Prostate gland (tissue), 2 donors: ENCODE data around the gene SGPL1. TPM values are rescaled to one million over a fixed set of nuclear protein-coding genes. Genes with fewer than 3 reads are reported as not detected.

ENCODE experiments used
- DNase-seq: peaks from one replicate; pipeline ENCODE4 v3.0.0-alpha.2; 2019; ENCODE audit warnings: low spot score
- H3K27ac ChIP-seq, 2 donors: fragments of 200-600 bp; sonication (generic); 2 replicates each; pipeline ENCODE4 v1.5.1; 2017 to 2019
- H3K27me3 ChIP-seq: fragments of 200-600 bp; sonication (generic); replicated peaks from 2 replicates; pipeline ENCODE4 v1.5.1; 2019; ENCODE audit not compliant: insufficient read depth
- H3K36me3 ChIP-seq, 2 donors: fragments of 200-600 bp; sonication (generic); 1 replicate in 1 of 2; 2 replicates in 1 of 2; pipeline versions ENCODE4 v1.5.1 to v1.8.1; 2017 to 2019
- H3K4me1 ChIP-seq: fragments of 200-600 bp; sonication (generic); replicated peaks from 2 replicates; pipeline ENCODE4 v1.5.1; 2019
- H3K4me3 ChIP-seq, 2 donors: fragments of 200-600 bp; sonication (generic); 2 replicates each; pipeline ENCODE4 v1.5.1; 2017 to 2019
- H3K9me3 ChIP-seq: fragments of 200-600 bp; sonication (generic); 2 replicates; pipeline ENCODE4 v1.5.1; 2017
- POLR2A ChIP-seq: fragments of 450-650 bp; IDR thresholded peaks from one replicate; pipeline ENCODE4 v1.6.1; 2016; ENCODE audit warnings: antibody characterized with exemption, mild to moderate bottlenecking
- POLR2AphosphoS5 ChIP-seq: sonication (generic); formaldehyde crosslinking; IDR thresholded peaks from one replicate; pipeline ENCODE4 v1.6.1; 2017; ENCODE audit warnings: antibody characterized with exemption
- WGBS: methylation state at CpG from one replicate; pipeline ENCODE4 v1.1.5; 2018; 5-methylcytosine and 5-hydroxymethylcytosine counted together
- intact Hi-C: fragments of 100-400 bp; cut with DNase I; formaldehyde crosslinking; loops from one replicate; pipeline ENCODE4 v1.14.2; 2022
- total RNA-seq, 2 donors: library from RNA; depleted of rRNA; stranded (reverse); fragments of >200 nt; gene quantifications; one replicate each; pipeline ENCODE4 v1.1.0, GENCODE V29; 2016
- TF ChIP-seq, protein P1 (sequence below), 4 experiments: fragments of 200-600 bp in 2 of 4; fragments of 450-650 bp in 2 of 4; sonication (generic) in 2 of 4; IDR thresholded peaks; 1 replicate in 3 of 4; 2 replicates in 1 of 4; pipeline ENCODE4 v1.5.1; 2016 to 2019; ENCODE audit warnings: antibody characterized with exemption in 4 of 4, mild to moderate bottlenecking in 2 of 4, moderate library complexity in 2 of 4

The SGPL1 gene
- total RNA-seq, 2 donors from 2014 or later = 52.6 to 64.4 TPM

DNA sequence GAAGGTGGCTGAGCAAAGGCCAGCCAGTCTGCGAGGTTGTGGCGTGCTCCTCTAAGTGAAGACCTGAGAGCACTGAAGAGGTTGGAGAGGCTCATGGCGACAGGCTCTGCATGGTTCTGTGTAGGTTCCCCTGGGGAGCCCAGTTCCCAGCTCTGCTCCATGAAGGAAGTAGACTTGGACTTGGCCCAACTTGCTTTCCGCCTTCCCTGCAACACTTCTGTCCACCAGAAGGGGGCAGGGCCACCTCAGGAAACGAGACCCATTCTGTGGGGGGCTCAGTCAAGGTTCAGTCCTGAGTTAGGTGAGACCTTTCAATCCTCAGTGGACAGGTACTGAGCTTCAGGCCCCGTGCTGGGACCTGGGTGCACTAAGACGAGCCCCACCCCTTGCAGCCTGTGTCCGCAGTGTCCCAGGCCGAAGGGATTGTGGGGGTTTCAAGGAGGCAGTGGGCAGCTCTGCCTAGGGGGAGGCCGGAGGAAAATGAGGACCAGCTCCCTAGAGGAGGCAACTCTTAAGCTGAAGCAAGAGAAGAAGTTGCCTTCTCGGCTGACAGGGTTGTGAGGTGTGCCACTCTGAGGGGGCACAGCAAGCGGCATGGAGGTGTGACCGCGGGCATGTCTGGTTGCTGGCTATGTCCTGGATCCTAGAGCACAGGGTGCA, 87.6 kb downstream of the SGPL1 start:
- DNase-seq = peak; percentile 46
- Histone ChIP-seq H3K27me3 (no peaks in the 10 kb centered on the region), H3K27ac (no peak overlapping the region), H3K9me3 (no peaks in the 10 kb centered on the region), H3K4me1 (no peaks in the 10 kb centered on the region), H3K36me3 (no peaks in the 10 kb centered on the region), H3K4me3 (no peak overlapping the region)
- intact Hi-C loops = loop anchor here (5.0 kb wide), 1 partner anchor 384 kb away; no protein-coding TSS in a partner anchor
- peak; percentile 12 for TF ChIP-seq POLR2AphosphoS5
- TF ChIP-seq, protein P1, sequence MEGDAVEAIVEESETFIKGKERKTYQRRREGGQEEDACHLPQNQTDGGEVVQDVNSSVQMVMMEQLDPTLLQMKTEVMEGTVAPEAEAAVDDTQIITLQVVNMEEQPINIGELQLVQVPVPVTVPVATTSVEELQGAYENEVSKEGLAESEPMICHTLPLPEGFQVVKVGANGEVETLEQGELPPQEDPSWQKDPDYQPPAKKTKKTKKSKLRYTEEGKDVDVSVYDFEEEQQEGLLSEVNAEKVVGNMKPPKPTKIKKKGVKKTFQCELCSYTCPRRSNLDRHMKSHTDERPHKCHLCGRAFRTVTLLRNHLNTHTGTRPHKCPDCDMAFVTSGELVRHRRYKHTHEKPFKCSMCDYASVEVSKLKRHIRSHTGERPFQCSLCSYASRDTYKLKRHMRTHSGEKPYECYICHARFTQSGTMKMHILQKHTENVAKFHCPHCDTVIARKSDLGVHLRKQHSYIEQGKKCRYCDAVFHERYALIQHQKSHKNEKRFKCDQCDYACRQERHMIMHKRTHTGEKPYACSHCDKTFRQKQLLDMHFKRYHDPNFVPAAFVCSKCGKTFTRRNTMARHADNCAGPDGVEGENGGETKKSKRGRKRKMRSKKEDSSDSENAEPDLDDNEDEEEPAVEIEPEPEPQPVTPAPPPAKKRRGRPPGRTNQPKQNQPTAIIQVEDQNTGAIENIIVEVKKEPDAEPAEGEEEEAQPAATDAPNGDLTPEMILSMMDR (IDR thresholded peaks at IDR 0.05) = peak; percentile 60 to 84 (median 74)
- TF ChIP-seq POLR2A = no peak
- 64% methylated on average over 14 of the region's 14 CpGs for WGBS

DNA sequence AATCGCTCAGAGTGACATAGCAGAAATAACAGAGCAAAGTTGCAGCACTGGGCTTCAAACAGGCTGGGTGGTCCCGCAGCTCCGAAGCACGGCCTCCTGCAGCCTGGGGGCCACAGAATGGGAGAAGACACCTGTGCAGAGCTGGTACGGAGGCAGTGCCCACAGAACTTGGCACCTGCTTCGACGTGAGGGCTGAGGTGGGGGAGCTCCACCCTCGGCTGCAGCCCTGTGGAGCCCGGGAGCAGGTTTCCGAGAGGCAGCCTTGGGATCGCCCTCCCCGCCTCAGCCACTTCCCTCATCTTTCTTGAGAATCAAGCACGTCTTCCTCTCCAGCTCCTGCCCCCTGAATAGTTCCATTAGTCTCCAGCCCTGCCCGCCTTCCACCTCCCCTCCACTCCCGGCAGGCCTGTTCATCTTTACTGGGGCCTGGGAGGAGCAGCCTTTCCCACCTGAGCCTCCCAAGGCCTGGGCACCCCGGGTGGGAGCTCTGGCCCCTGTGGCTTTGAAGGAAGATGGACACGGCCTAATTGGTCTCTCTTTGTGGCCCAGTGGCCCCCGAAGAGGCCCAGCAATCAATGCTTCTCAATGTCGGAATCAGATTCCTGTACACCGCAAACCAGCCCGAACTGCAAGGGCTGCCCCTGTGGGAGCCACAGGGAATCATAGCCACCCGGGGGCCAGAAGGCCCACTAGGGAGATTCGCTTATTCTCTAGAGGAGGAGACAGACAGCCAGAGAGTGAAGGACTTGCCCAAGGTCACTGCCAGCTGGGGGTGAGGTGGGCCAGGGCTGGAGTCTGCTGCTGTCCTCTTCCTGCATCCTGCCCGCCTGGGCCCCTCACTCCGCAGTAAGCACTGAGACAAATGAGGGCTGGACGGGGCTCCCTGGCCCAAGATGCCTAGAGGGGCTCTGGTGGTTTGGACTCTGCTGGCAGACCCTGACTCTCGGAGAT, 89.6 kb downstream of the SGPL1 start:
- H3K9me3 ChIP-seq = no peaks in the 10 kb centered on the region
- H3K4me3 ChIP-seq = no peak overlapping the region
- H3K27ac ChIP-seq = no peak overlapping the region
- H3K36me3 ChIP-seq = no peaks in the 10 kb centered on the region
- no peaks in the 10 kb centered on the region for H3K4me1 ChIP-seq
- WGBS = 91% methylated on average over 27 of the region's 27 CpGs
- no peaks in the 10 kb centered on the region for H3K27me3 ChIP-seq
- TF ChIP-seq POLR2A (no peak), POLR2AphosphoS5 (no peak)
- TF ChIP-seq, protein P1 (IDR thresholded peaks at IDR 0.05) = no peak
- no peak for DNase-seq
- intact Hi-C loops = no loop called here

DNA sequence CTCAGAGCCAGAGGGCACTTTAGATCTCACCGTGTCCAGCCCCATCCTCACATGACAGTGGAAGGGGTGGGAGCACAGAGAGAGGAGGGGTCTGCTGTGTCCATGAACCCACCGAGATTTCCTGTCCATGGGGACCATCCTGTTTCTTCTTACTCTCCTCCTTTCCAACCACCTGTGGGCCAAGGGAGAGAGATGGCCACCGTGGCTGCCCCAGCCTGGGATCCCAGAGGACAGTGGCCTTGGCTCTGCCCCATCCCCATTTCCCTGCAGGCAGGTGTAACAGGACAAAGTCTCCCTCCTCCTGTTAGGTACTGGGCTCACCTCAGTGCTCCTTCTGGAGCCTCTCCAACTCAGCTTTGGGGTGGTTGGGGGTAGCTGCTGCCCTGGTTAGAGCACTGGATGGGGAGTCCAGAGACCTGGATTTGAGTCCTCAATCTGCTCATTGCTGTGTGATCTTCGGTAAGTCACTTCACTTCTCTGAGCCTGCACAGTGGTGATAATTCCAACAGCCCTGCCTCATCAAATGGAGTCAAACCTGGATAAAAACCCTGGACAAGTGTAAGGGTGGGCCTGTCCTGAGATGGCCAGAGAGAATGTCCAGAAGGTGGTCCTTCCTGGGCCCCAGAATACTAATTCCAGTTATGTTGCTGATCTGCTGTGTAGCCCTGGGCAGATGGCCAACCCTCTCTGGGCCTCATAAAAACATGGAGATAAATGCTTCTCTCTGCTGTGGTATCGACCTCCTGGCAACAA, 90.5 kb downstream of the SGPL1 start:
- Histone ChIP-seq H3K4me3 (no peak overlapping the region), H3K27ac (no peak overlapping the region), H3K4me1 (no peaks in the 10 kb centered on the region), H3K27me3 (no peaks in the 10 kb centered on the region), H3K9me3 (no peaks in the 10 kb centered on the region), H3K36me3 (no peaks in the 10 kb centered on the region)
- DNase-seq = no peak
- no peak for TF ChIP-seq POLR2A
- no peak for TF ChIP-seq POLR2AphosphoS5
- TF ChIP-seq, protein P1 (IDR thresholded peaks at IDR 0.05) = no peak
- intact Hi-C loops = no loop called here
- WGBS = 75% methylated on average over 5 of the region's 5 CpGs

DNA sequence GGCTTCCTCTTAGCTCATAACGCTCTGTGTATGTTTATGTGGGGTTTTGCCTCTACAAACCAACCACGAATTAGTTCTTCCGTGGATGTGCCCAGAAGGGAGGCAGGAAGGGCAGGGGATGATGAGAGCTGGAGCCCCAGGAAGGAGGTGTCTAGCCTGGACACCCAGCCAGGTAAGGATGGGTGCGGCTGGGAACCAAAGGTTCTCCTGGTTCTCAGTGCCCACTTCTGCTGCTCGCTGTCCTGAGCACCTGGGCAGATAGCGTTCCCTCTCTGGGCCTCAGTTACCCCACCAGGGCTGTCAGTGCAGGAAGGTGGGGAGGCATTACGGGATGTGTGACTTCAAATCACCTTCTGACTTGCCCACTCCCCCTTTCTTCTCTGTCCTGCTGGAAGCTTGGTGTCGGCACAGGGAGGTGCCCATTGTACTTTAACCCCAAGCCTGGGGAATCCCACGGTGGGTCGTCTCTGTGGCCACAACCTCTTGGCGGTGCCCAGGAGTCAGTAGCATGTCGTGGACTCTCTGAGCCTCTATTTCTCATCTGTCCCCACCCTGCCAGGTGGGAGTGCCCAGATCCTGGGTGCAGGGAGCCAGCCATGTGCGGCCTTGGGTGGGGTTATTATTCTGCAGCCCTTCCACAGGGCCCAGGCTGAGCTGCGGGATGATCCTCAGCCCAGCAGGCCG, 91.3 kb downstream of the SGPL1 start:
- intact Hi-C loops = no loop called here
- Histone ChIP-seq H3K9me3 (no peaks in the 10 kb centered on the region), H3K4me1 (no peaks in the 10 kb centered on the region), H3K4me3 (no peak overlapping the region), H3K36me3 (no peaks in the 10 kb centered on the region), H3K27ac (no peak overlapping the region), H3K27me3 (no peaks in the 10 kb centered on the region)
- no peak for DNase-seq
- 84% methylated on average over 15 of the region's 15 CpGs for WGBS
- TF ChIP-seq, protein P1 (IDR thresholded peaks at IDR 0.05) = no peak
- TF ChIP-seq POLR2AphosphoS5 (no peak), POLR2A (no peak)
